GM12878 (cell line): Measurements from ENCODE around the gene DNAJC12. TPM values are rescaled to one million over a fixed set of nuclear protein-coding genes. Genes with fewer than 3 reads are reported as not detected.

Experiments used
- ATAC-seq: fragments of 200-7000 bp; cut with Tn5 transposase; 3 replicates; pipeline ENCODE4 v1.9.1; 2020; ENCODE audit warnings: mild to moderate bottlenecking, moderate library complexity
- BruUV-seq: library from RNA; stranded (reverse); fragments of 400-500 nt; replicated peaks from 2 replicates; lab custom pipeline; 2021; lab: Mats Ljungman, UMichigan
- CTCF ChIA-PET: fragments of 300-600 bp; sonication (Branson Sonifier 250); formaldehyde crosslinking; extraction: SDS; loops from one replicate; lab custom pipeline; 2021; ENCODE audit warnings: inconsistent platforms; lab: Yijun Ruan, JAX
- POLR2A ChIA-PET: fragments of 350-600 bp; formaldehyde crosslinking; extraction: SDS; loops from one replicate; lab custom pipeline; 2021; ENCODE audit warnings: inconsistent platforms; lab: Charles Lee
- RAD21 ChIA-PET: fragments of 300-600 bp; sonication (Branson Sonifier 250); formaldehyde crosslinking; loops from one replicate; lab custom pipeline; 2023; ENCODE audit warnings: antibody characterized with exemption; ENCODE audit not compliant: unreplicated experiment; lab: Charles Lee
- SMC1A ChIA-PET: fragments of 300-600 bp; sonication (Branson Sonifier 250); formaldehyde crosslinking; loops from one replicate; lab custom pipeline; 2023; ENCODE audit not compliant: unreplicated experiment, uncharacterized antibody; lab: Charles Lee
- DNase-seq: peaks from one replicate; pipeline ENCODE4 v3.0.0-alpha.2; 2011; ENCODE audit warnings: low read depth, low spot score
- FAIRE-seq: peaks from 3 replicates; lab custom pipeline; 2011; peaks lifted over from hg19 to GRCh38; lab: Jason Lieb, UNC
- H2AFZ ChIP-seq: 2 replicates; pipeline ENCODE4 v1.6.0; 2011; ENCODE audit warnings: low read depth, low read length, control low read depth; ENCODE audit not compliant: control insufficient read depth
- H3K27ac ChIP-seq: 2 replicates; pipeline ENCODE4 v1.5.1; 2011; ENCODE audit warnings: control low read depth; ENCODE audit not compliant: control insufficient read depth, insufficient read depth
- H3K27me3 ChIP-seq, 2 experiments: replicated peaks in 1 of 2; 2 replicates each; pipeline versions ENCODE4 v1.6.0 to v1.6.1; 2011; ENCODE audit warnings: low read length in 1 of 2; ENCODE audit not compliant: control insufficient read depth in 2 of 2, insufficient read depth in 2 of 2
- H3K36me3 ChIP-seq, 2 experiments: 2 replicates each; pipeline ENCODE4 v1.5.1; 2011; ENCODE audit warnings: low read length in 1 of 2; ENCODE audit not compliant: control insufficient read depth in 2 of 2, insufficient read depth in 2 of 2
- H3K4me1 ChIP-seq: 2 replicates; pipeline ENCODE4 v1.6.1; 2011; ENCODE audit warnings: mild to moderate bottlenecking, low read length, moderate library complexity, mixed read lengths; ENCODE audit not compliant: control insufficient read depth, insufficient read depth
- H3K4me2 ChIP-seq: 2 replicates; pipeline ENCODE4 v1.6.0; 2011; ENCODE audit warnings: control low read depth; ENCODE audit not compliant: control insufficient read depth, insufficient read depth
- H3K4me3 ChIP-seq: fragments of 200-600 bp; sonication (generic); 2 replicates; pipeline ENCODE4 v1.5.1; 2016
- H3K79me2 ChIP-seq: 2 replicates; pipeline ENCODE4 v1.6.0; 2011; ENCODE audit warnings: low read length; ENCODE audit not compliant: control insufficient read depth, insufficient read depth
- H3K9ac ChIP-seq: 2 replicates; pipeline ENCODE4 v1.8.0; 2011; ENCODE audit warnings: low read length, control low read depth, mixed read lengths; ENCODE audit not compliant: control insufficient read depth, insufficient read depth
- H3K9me3 ChIP-seq: replicated peaks from 3 replicates; pipeline ENCODE4 v1.5.1; 2011; ENCODE audit warnings: mild to moderate bottlenecking, low read length; ENCODE audit not compliant: control insufficient read depth, insufficient read depth
- H4K20me1 ChIP-seq: 2 replicates; pipeline ENCODE4 v1.6.0; 2011; ENCODE audit not compliant: control insufficient read depth, insufficient read depth
- ASH2L ChIP-seq: fragments of 300-600, 200-600 bp; sonication (generic); IDR thresholded peaks from 2 replicates; pipeline ENCODE4 v1.6.1; 2017; ENCODE audit warnings: low read depth, mild to moderate bottlenecking, borderline replicate concordance
- ATF7 ChIP-seq: fragments of 450-650 bp; IDR thresholded peaks from 2 replicates; pipeline ENCODE4 v1.6.1; 2016; ENCODE audit warnings: low read depth, mild to moderate bottlenecking
- BCL11A ChIP-seq: IDR thresholded peaks from 2 replicates; pipeline ENCODE4 v1.6.1; 2011; ENCODE audit warnings: low read depth, low read length
- BCL3 ChIP-seq: IDR thresholded peaks from 2 replicates; pipeline ENCODE4 v1.6.1; 2011; ENCODE audit warnings: borderline replicate concordance, low read depth, mild to moderate bottlenecking, moderate library complexity, low read length; ENCODE audit not compliant: insufficient read depth, poor library complexity, severe bottlenecking
- CTCF ChIP-seq, 3 experiments: IDR thresholded peaks in 2 of 3; conservative IDR thresholded peaks in 1 of 3; 2 replicates each; pipeline ENCODE4 v1.5.1; 2011; ENCODE audit warnings: low read depth in 3 of 3, low read length in 3 of 3, mild to moderate bottlenecking in 3 of 3, control low read depth in 2 of 3, moderate library complexity in 2 of 3, inconsistent platforms in 1 of 3, mixed read lengths in 1 of 3; ENCODE audit not compliant: control insufficient read depth in 2 of 3, insufficient read depth in 1 of 3; ENCODE audit errors: extremely low read depth in 1 of 3
- FOXK2 ChIP-seq: fragments of 450-650 bp; IDR thresholded peaks from 2 replicates; pipeline ENCODE4 v1.6.1; 2017; ENCODE audit warnings: mild to moderate bottlenecking, moderate library complexity
- GATAD2B ChIP-seq: fragments of 450-650 bp; conservative IDR thresholded peaks from 2 replicates; pipeline ENCODE4 v1.6.1; 2017; ENCODE audit warnings: low read depth, mild to moderate bottlenecking, moderate library complexity
- IKZF1 ChIP-seq: fragments of 450-650 bp; conservative IDR thresholded peaks from 2 replicates; pipeline ENCODE4 v1.6.1; 2017; ENCODE audit warnings: antibody characterized with exemption, mild to moderate bottlenecking
- IRF5 ChIP-seq: fragments of 450-650 bp; IDR thresholded peaks from 2 replicates; pipeline ENCODE4 v1.6.1; 2017; ENCODE audit warnings: borderline replicate concordance
- JUNB ChIP-seq: IDR thresholded peaks from 2 replicates; pipeline ENCODE4 v1.6.1; 2016; ENCODE audit warnings: antibody characterized with exemption, mild to moderate bottlenecking
- KLF5 ChIP-seq: fragments of 450-650 bp; IDR thresholded peaks from 2 replicates; pipeline ENCODE4 v1.6.1; 2014; ENCODE audit warnings: mild to moderate bottlenecking; ENCODE audit not compliant: partially characterized antibody
- MEF2B ChIP-seq: fragments of 450-650 bp; IDR thresholded peaks from 2 replicates; pipeline ENCODE4 v1.6.1; 2018; ENCODE audit warnings: mild to moderate bottlenecking, moderate library complexity; ENCODE audit not compliant: partially characterized antibody, poor library complexity, severe bottlenecking
- MTA2 ChIP-seq: fragments of 450-650 bp; IDR thresholded peaks from 2 replicates; pipeline ENCODE4 v1.6.1; 2016; ENCODE audit warnings: low read depth, mild to moderate bottlenecking, moderate library complexity
- MXI1 ChIP-seq: fragments of 150-350 bp; IDR thresholded peaks from 2 replicates; pipeline ENCODE4 v1.6.1; 2011; ENCODE audit warnings: low read depth, mild to moderate bottlenecking, inconsistent platforms, low read length, improper control_type of control experiment
- POU2F2 ChIP-seq: IDR thresholded peaks from 3 replicates; pipeline ENCODE4 v1.6.1; 2011; ENCODE audit warnings: low read depth, mild to moderate bottlenecking, low read length, borderline replicate concordance
- RCOR1 ChIP-seq: conservative IDR thresholded peaks from 2 replicates; pipeline ENCODE4 v1.6.1; 2012; ENCODE audit warnings: low read depth, low read length, improper control_type of control experiment
- SMAD1 ChIP-seq: fragments of 450-650 bp; IDR thresholded peaks from 2 replicates; pipeline ENCODE4 v1.6.1; 2018; ENCODE audit warnings: mild to moderate bottlenecking, low read depth; ENCODE audit not compliant: partially characterized antibody
- SMC3 ChIP-seq: IDR thresholded peaks from 2 replicates; pipeline ENCODE4 v1.6.1; 2011; ENCODE audit warnings: low read length, improper control_type of control experiment, borderline replicate concordance
- WGBS: methylation state at CpG from one replicate; pipeline ENCODE4 v1.1.6; 2016; ENCODE audit warnings: low lambda C conversion rate; ENCODE audit not compliant: insufficient replicate concordance, insufficient coverage; ENCODE audit errors: missing lambda C conversion rate; 5-methylcytosine and 5-hydroxymethylcytosine counted together
- in situ Hi-C: fragments of 300-500 bp; cut with MboI; formaldehyde crosslinking; loops from 9 replicates; pipeline ENCODE4 v1.14.3; 2018; ENCODE audit warnings: mixed read lengths
- intact Hi-C: fragments of 100-400 bp; cut with micrococcal nuclease; formaldehyde crosslinking; loops from one replicate; pipeline ENCODE4 v1.14.2; 2022; ENCODE audit not compliant: unreplicated experiment
- polyA plus RNA-seq, 11 experiments: library from polyadenylated mRNA; depleted of rRNA in 4 of 11; unstranded in 6 of 11; stranded (reverse) in 5 of 11; fragments of >200 nt; fragmentation: Nextera tagmentation in 4 of 11; fragmentation: Illumina TruSeq in 1 of 11; extraction: Ambion mirVana in 4 of 11; extraction: Trizol in 1 of 11; gene quantifications; 1 replicate in 1 of 11; 2 replicates in 10 of 11; pipeline versions ENCODE4 v1.2.1 to v1.2.3, GENCODE V29; 2011 to 2016; ENCODE audit warnings: inconsistent platforms in 2 of 11, missing spikeins in 2 of 11, low read depth in 1 of 11
- total RNA-seq, 4 experiments: library from RNA; depleted of rRNA in 3 of 4; stranded (reverse); fragments of >200 nt in 3 of 4; fragmentation: Illumina TruSeq in 1 of 4; extraction: Trizol in 1 of 4; gene quantifications; 2 replicates each; pipeline versions ENCODE4 v1.2.1 to v1.2.3, GENCODE V29; 2013 to 2021

Gene DNAJC12
- total and polyA plus RNA-seq, 10 of the 15 experiments (the other 5 are each of a cell fraction or from before 2014, with no cell fraction given), result 1.1 to 4.5 (median 3.0) TPM

- CTCF ChIA-PET, result interaction anchor here (0.6 to 2.6 kb wide), 11 partner anchors 61 to 482 kb away, joined by 3 to 17 read pairs (median 4); partner anchors contain the start of gene HNRNPH3
- intact Hi-C loops (loop anchor here (1.0 to 10.0 kb wide), 2 partner anchors 61 to 225 kb away; partner anchors contain the start of gene HERC4), in situ Hi-C loops (loop anchor here (5.0 kb wide), 2 partner anchors 308 to 453 kb away; no protein-coding TSS in a partner anchor)
- BruUV-seq, result TSS peak; percentile 100
- Histone ChIP-seq H3K27me3 (no peaks in the 10 kb centered on the region), H2AFZ (peak overlapping the region; percentile 96), H3K79me2 (peaks cover 5% of the 10 kb centered on the region), H4K20me1 (no peaks in the 10 kb centered on the region), H3K9me3 (no peaks in the 10 kb centered on the region), H3K4me2 (peak overlapping the region; percentile 77), H3K9ac (peak overlapping the region; percentile 99), H3K4me1 (no peaks in the 10 kb centered on the region), H3K4me3 (peak overlapping the region; percentile 82), H3K36me3 (no peaks in the 10 kb centered on the region), H3K27ac (peak overlapping the region; percentile 98)
- POLR2A ChIA-PET, result interaction anchor here (0.5 to 1.3 kb wide), 15 partner anchors 12 to 833 kb away, joined by 3 to 7 read pairs (median 4); partner anchors contain the start of genes DNAJC12, HNRNPH3 and SIRT1
- SMC1A ChIA-PET, result interaction anchor here (0.8 to 2.5 kb wide), 7 partner anchors 11 to 363 kb away, joined by 3 to 8 read pairs (median 3); partner anchors contain the start of gene DNAJC12
- DNase-seq (peak; percentile 84), ATAC-seq (peak; percentile 98), FAIRE-seq (peak; percentile 99)
- 1% methylated on average over 36 of the region's 36 CpGs for WGBS
- RAD21 ChIA-PET, result interaction anchor here (0.9 to 1.4 kb wide), 6 partner anchors 13 to 309 kb away, joined by 3 to 13 read pairs (median 4); no protein-coding TSS in a partner anchor
- peak; percentile 33; the same call in 1 of the 2 replicates for TF ChIP-seq MTA2
- TF ChIP-seq IRF5, result peak; percentile 86
- TF ChIP-seq GATAD2B, result peak; percentile 74
- no peak for TF ChIP-seq CTCF (IDR thresholded peaks at IDR 0.05 in 2 of 3, conservative IDR thresholded peaks at IDR 0.05 in 1 of 3; ENCODE audit: control insufficient read depth in 2 of 3, extremely low read depth in 1 of 3, insufficient read depth in 1 of 3, low read depth in 3 of 3, low read length in 3 of 3)
- no peak for TF ChIP-seq SMC3
- TF ChIP-seq ATF7, result peak; percentile 25; the same call in 1 of the 2 replicates
- peak; percentile 72 for TF ChIP-seq MEF2B
- peak; percentile 61 for TF ChIP-seq KLF5
- no peak for TF ChIP-seq BCL11A
- no peak for TF ChIP-seq SMAD1
- TF ChIP-seq POU2F2, result no peak; the same call in 2 of the 3 replicates
- no peak for TF ChIP-seq BCL3
- TF ChIP-seq RCOR1, result peak; percentile 99
- no peak; the same call in 1 of the 2 replicates for TF ChIP-seq ASH2L
- TF ChIP-seq MXI1, result peak; percentile 52; the same call in 1 of the 2 replicates
- TF ChIP-seq JUNB, result no peak
- peak; percentile 92 for TF ChIP-seq IKZF1
- TF ChIP-seq FOXK2, result 0 out of 2 replicates have a peak, but pooled peaks have one; percentile 26
These were observed 11.5 kb upstream of the DNAJC12 start for GRCh38 chr10:67849331-67850011.
